GM18507 (cell line): ENCODE results near the gene FMN2.

Experiments used
- DNase-seq: peaks from one replicate; pipeline ENCODE4 v3.0.0; 2011; ENCODE audit warnings: low read depth; ENCODE audit not compliant: insufficient read length; ENCODE audit errors: extremely low spot score
- FAIRE-seq: peaks from 2 replicates; lab custom pipeline; 2011; peaks lifted over from hg19 to GRCh38; lab: Jason Lieb, UNC

Gene FMN2

GRCh38 chr1:240455228-240455821 lies 363.6 kb downstream of the FMN2 start:
- no peak for DNase-seq
- no peak for FAIRE-seq

DNA sequence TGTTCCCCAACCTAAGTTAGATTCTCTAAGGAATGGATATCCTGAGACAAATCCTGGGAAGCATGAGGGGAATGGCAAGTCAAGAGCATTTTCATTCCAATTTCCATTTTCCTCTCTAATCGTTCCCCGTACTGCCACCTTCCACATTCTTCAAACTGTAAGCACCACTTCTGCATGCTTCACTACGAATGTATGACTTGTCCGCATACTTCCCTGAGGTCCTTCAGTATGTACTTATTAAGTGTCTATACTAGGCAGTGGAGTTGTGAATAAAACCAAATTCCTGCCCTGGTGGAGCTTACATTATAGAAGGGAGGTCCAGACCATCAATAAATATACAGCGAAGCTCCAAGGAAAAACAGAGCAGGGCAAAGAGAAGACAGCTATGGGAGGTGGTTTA lies 365.5 kb downstream of the FMN2 start:
- FAIRE-seq (no peak), DNase-seq (no peak)

DNA sequence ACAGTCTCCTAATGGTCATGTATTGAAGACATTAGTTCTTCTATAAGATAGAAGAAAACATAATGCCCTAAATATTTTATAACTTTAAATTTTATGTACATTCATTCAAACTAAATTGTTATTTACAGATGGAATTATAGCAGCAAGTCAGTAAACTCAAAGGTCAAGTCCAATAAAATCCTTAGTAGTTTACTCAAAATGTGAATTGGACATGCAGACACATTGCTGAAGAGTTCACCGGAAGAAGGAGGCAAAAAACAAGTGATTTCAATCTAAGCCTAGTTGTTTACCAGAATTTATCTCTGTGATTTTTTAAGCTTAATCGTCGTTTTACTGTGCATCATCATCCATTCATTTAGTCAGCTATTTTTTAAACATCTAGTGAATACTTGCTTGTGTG lies 370.6 kb downstream of the FMN2 start:
- FAIRE-seq (no peak), DNase-seq (no peak)

GRCh38 chr1:240462766-240463395 lies 371.2 kb downstream of the FMN2 start:
- DNase-seq (no peak), FAIRE-seq (no peak)

- no peak for FAIRE-seq
- no peak for DNase-seq
Observed at GRCh38 chr1:240464099-240464498, 372.4 kb downstream of the FMN2 start.

DNA sequence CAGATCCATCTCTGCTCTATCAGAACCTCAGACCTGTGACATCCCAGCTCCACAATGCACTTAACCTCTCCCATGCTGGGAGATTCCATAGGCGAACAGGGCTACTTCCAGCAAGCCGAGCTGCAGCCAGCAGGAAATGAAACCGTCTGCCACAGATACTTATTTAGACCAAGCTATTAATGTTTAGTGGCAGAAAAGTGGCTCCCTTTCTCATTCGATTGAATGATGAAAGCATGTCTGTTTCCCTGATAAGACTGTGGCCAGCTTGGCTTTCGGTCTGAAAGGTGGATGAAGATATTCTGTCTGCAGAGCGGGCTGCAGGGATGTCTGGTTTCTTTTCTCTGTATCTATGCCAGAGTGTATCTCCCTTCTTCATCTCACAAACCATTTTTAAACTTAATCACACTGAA lies 373.9 kb downstream of the FMN2 start:
- no peak for FAIRE-seq
- no peak for DNase-seq

- no peak for DNase-seq
- no peak for FAIRE-seq
Observed at GRCh38 chr1:240466509-240466908, 374.8 kb downstream of the FMN2 start.

GRCh38 chr1:240467895-240468294 lies 376.2 kb downstream of the FMN2 start:
- no peak for FAIRE-seq

GRCh38 chr1:240468656-240469055 lies 377.0 kb downstream of the FMN2 start:
- no peak for DNase-seq
- FAIRE-seq: no peak

More at GRCh38 chr1:240467895-240468294, 376.2 kb downstream of the FMN2 start:
- DNase-seq: no peak

DNA sequence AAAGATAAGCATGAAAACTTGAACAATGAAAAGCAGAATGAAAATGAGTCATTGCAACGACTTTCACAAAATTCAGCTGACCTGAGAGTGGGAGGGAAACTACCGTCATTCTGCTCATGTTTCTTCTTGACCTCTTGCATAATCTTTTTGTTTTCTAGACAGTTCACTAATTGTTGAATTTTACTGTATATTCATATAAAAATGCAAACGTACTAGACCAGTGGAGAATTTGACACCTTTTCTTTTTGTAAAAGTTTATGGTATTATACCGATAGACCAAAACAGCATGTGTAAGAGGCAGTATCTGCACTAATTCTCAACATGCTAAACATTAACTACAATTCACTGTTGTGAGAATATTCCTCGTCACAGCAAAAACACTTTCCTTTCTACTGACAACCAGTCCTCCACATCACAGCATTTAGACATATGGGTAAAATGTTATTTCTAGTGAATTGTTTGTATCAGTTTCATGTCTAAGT lies 382.5 kb downstream of the FMN2 start:
- DNase-seq (no peak), FAIRE-seq (no peak)

DNA sequence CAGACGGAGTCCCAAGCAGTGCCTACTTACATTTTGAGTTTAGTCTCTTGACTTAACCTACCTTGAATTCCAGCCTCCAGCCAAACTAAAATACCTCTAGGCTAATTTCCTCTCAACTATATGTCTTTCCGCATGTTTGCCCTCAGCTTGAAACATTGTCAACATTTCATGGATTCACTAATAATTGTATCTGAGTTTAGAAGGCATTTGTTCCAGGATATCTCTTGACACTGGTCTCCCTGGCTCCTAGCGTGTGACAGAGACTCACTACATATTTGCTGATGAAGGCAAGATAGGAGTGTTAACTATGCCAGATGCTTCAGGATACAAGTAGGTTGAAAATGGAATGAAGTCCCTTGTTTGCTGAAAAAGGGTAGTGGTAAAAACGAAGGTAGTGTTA lies 384.1 kb downstream of the FMN2 start:
- DNase-seq (no peak), FAIRE-seq (no peak)

DNA sequence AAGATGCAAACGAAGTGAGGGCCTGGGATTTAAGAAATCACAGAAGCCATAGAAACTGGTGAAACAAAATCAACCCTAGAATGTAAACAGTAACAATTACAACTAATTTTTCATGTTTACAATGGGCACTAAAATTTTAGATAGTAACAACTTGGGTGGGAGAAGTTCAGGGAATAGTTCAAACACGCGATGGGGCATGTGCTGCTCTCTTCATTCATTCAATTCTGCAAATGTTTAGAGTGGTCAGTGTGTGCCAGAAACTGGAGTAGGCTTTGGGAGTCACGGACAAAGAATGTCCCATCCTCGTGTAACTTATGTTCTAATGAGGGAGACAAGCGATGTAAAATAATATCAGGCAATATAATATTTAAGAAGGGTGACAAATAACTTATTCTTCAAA lies 386.9 kb downstream of the FMN2 start:
- DNase-seq (no peak), FAIRE-seq (no peak)

- FAIRE-seq (no peak), DNase-seq (no peak)
Observed at GRCh38 chr1:240484804-240485443, 393.2 kb downstream of the FMN2 start.

GRCh38 chr1:240486611-240487010 lies 394.9 kb downstream of the FMN2 start:
- FAIRE-seq: no peak
- no peak for DNase-seq

GRCh38 chr1:240487493-240487892 lies 395.8 kb downstream of the FMN2 start:
- FAIRE-seq (no peak), DNase-seq (no peak)

DNA sequence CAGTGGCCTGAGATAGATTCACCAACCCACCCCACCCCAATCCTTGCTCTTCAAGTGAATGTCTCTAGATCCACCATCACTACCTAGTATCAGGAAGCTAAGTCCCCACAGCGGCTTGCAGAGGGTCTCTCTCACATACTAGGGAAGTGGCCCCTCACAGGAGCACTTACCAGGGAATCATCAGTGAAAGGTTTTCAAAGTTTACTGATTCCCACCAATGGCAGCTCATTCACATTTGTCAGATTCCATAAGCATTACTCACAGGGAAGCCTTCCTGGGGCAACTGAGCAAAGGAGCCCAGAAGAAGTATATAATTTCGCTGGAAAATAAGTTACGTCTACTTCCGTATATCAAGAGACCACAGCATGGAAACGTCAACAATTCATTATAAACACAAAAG lies 399.5 kb downstream of the FMN2 start:
- DNase-seq (no peak), FAIRE-seq (no peak)

- no peak for DNase-seq
- no peak for FAIRE-seq
Observed at GRCh38 chr1:240491796-240492195, 400.1 kb downstream of the FMN2 start.

DNA sequence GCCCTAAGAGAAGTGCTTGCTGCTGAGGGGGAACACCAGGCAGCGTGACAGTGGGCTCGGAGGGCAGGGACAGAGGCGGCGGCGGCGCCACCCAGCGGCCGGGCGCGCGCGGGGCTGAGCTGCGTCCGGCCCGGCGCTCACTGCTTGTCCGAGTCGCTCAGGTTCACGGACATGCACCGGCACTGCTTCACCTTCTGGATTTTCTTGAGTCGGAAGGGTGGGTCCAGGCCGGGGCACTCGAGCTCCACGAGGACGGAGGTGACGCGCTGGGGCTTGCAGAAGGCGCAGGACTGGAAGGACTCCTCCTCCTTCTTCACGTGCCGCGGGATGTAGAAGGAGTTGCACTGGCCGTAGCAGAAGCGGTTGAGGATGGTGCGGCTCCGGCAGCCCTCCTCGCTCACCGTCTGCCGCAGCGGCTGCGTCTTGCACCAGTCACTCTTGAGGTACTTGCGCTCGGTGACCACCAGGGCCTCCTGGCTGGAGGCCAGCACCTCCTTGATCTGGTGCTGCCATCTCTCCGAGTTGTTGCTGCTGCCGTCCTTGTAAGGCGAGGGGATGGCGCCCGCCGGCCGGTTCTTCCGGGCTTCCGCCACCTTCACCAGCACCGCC lies 401.3 kb downstream of the FMN2 start:
- no peak for DNase-seq
- no peak for FAIRE-seq

DNA sequence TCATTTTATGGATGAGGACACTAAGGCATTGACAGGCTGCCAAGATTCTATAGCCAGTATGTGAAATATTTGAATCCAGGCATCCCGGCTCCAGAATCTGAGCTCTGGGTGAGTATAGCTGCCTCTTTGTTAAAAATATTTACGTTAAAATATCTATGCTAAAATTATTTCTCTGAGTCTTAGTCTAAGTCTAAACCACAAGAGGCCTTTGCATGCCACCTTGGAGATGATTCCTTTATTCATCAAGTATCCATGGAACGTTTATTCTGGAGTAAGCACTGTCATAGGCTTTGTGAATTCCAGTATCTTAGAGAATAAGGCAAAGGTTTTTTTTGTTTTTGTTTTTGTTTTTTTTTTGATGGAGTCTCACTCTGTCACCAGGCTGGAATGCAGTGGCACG lies 403.9 kb downstream of the FMN2 start:
- FAIRE-seq (no peak), DNase-seq (no peak)

DNA sequence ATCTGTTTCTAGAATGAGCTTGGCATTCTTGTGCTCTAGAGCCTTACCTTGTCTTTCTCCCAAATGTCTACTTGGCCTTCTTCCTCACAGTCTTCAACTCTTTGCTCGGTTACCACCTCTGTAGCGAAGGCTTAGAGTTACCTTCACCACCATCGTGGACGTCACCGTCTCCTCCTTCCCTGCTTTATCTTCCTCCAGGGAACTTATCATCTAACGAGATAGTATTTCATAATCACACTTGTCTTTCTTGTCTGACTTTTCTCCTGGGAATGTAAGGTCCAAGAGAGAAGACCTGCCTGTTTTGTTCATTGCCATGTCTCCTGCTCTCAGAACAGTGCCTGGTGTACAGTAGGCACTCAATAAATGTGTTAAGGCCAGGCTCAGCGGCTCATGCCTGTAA lies 404.7 kb downstream of the FMN2 start:
- no peak for FAIRE-seq
- DNase-seq: no peak

DNA sequence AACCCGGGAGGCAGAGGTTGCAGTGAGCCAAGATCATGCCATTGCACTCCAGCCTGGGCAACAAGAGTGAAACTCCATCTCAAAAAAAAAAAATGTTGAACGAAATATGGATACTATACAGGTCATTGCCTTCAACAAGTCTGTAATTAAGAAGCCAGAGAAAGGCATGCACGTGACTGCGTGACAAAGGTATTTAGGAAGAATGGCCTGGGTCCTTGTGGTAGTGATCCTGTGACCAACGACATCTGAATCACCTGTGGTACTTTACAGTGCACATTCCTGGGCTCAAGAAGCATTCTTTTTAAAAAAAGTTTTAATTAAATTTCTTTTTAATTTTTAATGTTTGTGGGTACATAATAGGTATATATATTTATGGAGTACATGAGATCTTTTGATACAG lies 405.3 kb downstream of the FMN2 start:
- DNase-seq (no peak), FAIRE-seq (no peak)
